ENCODE data around the gene FSD1L. TPM values are rescaled to one million over a fixed set of nuclear protein-coding genes. Genes with fewer than 3 reads are reported as not detected.

The FSD1L gene
- total and polyA plus RNA-seq, 2 of the 13 experiments (the other 11 are each of a cell fraction or from before 2014, with no cell fraction given): 4.1 to 5.1 TPM

DNA sequence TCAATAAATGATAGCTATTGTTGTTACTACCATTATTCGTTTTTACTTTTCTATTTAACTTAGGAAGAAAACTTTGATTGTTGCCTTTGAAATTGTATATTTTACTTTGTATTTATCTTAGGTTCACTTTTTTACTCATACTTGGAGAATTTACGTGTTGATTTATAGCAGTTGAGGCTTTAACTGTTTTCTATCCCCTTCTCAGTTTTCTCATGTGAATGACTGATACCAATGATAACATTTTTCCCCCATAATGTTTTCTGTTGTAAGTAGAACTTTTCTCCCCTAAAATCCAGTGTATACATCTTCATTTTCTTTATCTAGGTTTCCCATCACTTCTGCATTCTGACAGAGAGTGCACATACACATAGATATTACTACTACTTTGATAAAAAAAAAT lies 54.4 kb downstream of the FSD1L start:
- POLR2A ChIA-PET: no interaction called here
- in situ Hi-C loops (cut with HindIII; ENCODE audit: extremely low pct_ligation_motif_present, low pct_unique_long_range_greater_than_20kb): no loop called here

More for the DNA sequence above, 54.4 kb downstream of the FSD1L start:
- Histone ChIP-seq H3K4me3 (replicated peaks in 1 of 3; ENCODE audit: insufficient read depth in 1 of 3, low read depth in 2 of 3, low read length in 3 of 3) (no peak overlapping the region), H3K9ac (ENCODE audit: insufficient read depth, low read depth, low read length) (no peak overlapping the region), H3K27ac (ENCODE audit: extremely low read length, insufficient read depth, low read length) (no peak overlapping the region), H4K20me1 (ENCODE audit: insufficient read depth, low read length) (no peaks in the 10 kb centered on the region), H3K36me3 (replicated peaks in 1 of 2; ENCODE audit: control insufficient read depth in 1 of 2, insufficient read depth in 2 of 2, low read length in 2 of 2) (0 out of 5 replicates have a peak, but pooled peaks cover 0 to 2% of the 10 kb centered on the region in 2 experiments), H3K4me2 (ENCODE audit: low read depth, low read length) (no peak overlapping the region), H3K4me1 (ENCODE audit: insufficient read depth, low read length) (peaks cover 32% of the 10 kb centered on the region), H3K9me3 (ENCODE audit: low read length) (no peaks in the 10 kb centered on the region), H3K27me3 (ENCODE audit: control insufficient read depth in 1 of 2, insufficient read depth in 2 of 2, low read length in 2 of 2) (no peaks in the 10 kb centered on the region), H3K79me2 (ENCODE audit: insufficient read depth, low read length) (peaks cover 14% of the 10 kb centered on the region), H2AFZ (ENCODE audit: low read length) (no peak overlapping the region)
- CTCF ChIA-PET (ENCODE audit: low intra/inter-chr PET ratio, low total read pairs): no interaction called here
- no peak for FAIRE-seq
- TF ChIP-seq, protein P1, sequence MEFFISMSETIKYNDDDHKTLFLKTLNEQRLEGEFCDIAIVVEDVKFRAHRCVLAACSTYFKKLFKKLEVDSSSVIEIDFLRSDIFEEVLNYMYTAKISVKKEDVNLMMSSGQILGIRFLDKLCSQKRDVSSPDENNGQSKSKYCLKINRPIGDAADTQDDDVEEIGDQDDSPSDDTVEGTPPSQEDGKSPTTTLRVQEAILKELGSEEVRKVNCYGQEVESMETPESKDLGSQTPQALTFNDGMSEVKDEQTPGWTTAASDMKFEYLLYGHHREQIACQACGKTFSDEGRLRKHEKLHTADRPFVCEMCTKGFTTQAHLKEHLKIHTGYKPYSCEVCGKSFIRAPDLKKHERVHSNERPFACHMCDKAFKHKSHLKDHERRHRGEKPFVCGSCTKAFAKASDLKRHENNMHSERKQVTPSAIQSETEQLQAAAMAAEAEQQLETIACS (CRISPR knock-in tag; IDR thresholded peaks at IDR 0.05): no peak
- TF ChIP-seq ZNF484 (CRISPR knock-in tag; IDR thresholded peaks at IDR 0.05; ENCODE audit: borderline replicate concordance, low read depth) (no peak), HOXA9 (CRISPR knock-in tag; IDR thresholded peaks at IDR 0.05; ENCODE audit: borderline replicate concordance) (no peak), HMGA1 (CRISPR knock-in tag; conservative IDR thresholded peaks at IDR 0.05) (no peak), SSRP1 (CRISPR knock-in tag; IDR thresholded peaks at IDR 0.05) (no peak), TBL1XR1 (IDR thresholded peaks at IDR 0.05; ENCODE audit: borderline replicate concordance, low read length, partially characterized antibody) (no peak), GTF2F1 (IDR thresholded peaks at IDR 0.05; ENCODE audit: low read length) (no peak), ZNF256 (CRISPR knock-in tag; conservative IDR thresholded peaks at IDR 0.05) (no peak), JUND (CRISPR knock-in tag; IDR thresholded peaks at IDR 0.05) (no peak), SMARCE1 (IDR thresholded peaks at IDR 0.05; ENCODE audit: borderline replicate concordance) (no peak)
- TF ChIP-seq, protein P2, sequence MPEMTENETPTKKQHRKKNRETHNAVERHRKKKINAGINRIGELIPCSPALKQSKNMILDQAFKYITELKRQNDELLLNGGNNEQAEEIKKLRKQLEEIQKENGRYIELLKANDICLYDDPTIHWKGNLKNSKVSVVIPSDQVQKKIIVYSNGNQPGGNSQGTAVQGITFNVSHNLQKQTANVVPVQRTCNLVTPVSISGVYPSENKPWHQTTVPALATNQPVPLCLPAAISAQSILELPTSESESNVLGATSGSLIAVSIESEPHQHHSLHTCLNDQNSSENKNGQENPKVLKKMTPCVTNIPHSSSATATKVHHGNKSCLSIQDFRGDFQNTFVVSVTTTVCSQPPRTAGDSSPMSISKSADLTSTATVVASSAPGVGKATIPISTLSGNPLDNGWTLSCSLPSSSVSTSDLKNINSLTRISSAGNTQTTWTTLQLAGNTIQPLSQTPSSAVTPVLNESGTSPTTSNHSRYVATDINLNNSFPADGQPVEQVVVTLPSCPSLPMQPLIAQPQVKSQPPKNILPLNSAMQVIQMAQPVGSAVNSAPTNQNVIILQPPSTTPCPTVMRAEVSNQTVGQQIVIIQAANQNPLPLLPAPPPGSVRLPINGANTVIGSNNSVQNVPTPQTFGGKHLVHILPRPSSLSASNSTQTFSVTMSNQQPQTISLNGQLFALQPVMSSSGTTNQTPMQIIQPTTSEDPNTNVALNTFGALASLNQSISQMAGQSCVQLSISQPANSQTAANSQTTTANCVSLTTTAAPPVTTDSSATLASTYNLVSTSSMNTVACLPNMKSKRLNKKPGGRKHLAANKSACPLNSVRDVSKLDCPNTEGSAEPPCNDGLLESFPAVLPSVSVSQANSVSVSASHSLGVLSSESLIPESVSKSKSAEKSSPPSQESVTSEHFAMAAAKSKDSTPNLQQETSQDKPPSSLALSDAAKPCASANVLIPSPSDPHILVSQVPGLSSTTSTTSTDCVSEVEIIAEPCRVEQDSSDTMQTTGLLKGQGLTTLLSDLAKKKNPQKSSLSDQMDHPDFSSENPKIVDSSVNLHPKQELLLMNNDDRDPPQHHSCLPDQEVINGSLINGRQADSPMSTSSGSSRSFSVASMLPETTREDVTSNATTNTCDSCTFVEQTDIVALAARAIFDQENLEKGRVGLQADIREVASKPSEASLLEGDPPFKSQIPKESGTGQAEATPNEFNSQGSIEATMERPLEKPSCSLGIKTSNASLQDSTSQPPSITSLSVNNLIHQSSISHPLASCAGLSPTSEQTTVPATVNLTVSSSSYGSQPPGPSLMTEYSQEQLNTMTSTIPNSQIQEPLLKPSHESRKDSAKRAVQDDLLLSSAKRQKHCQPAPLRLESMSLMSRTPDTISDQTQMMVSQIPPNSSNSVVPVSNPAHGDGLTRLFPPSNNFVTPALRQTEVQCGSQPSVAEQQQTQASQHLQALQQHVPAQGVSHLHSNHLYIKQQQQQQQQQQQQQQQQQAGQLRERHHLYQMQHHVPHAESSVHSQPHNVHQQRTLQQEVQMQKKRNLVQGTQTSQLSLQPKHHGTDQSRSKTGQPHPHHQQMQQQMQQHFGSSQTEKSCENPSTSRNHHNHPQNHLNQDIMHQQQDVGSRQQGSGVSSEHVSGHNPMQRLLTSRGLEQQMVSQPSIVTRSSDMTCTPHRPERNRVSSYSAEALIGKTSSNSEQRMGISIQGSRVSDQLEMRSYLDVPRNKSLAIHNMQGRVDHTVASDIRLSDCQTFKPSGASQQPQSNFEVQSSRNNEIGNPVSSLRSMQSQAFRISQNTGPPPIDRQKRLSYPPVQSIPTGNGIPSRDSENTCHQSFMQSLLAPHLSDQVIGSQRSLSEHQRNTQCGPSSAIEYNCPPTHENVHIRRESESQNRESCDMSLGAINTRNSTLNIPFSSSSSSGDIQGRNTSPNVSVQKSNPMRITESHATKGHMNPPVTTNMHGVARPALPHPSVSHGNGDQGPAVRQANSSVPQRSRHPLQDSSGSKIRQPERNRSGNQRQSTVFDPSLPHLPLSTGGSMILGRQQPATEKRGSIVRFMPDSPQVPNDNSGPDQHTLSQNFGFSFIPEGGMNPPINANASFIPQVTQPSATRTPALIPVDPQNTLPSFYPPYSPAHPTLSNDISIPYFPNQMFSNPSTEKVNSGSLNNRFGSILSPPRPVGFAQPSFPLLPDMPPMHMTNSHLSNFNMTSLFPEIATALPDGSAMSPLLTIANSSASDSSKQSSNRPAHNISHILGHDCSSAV (CRISPR knock-in tag; IDR thresholded peaks at IDR 0.05; ENCODE audit: borderline replicate concordance): no peak
- TF ChIP-seq, protein P3, sequence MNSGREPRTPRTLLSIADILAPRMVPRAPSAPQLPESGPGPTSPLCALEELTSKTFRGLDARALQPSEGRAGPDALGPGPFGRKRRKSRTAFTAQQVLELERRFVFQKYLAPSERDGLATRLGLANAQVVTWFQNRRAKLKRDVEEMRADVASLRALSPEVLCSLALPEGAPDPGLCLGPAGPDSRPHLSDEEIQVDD (CRISPR knock-in tag; IDR thresholded peaks at IDR 0.05; ENCODE audit: borderline replicate concordance): no peak
- TF ChIP-seq, protein P4, sequence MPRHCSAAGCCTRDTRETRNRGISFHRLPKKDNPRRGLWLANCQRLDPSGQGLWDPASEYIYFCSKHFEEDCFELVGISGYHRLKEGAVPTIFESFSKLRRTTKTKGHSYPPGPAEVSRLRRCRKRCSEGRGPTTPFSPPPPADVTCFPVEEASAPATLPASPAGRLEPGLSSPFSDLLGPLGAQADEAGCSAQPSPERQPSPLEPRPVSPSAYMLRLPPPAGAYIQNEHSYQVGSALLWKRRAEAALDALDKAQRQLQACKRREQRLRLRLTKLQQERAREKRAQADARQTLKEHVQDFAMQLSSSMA (CRISPR knock-in tag; IDR thresholded peaks at IDR 0.05): no peak
- no peak for ATAC-seq
- intact Hi-C loops (cut with micrococcal nuclease; ENCODE audit: unreplicated experiment): no loop called here
- WGBS (ENCODE audit: low lambda C conversion rate): 68% methylated on average over 2 of the region's 2 CpGs
- DNase-seq (ENCODE audit: low spot score): no peak
- BruUV-seq (replicated peaks): no TSS peak

Data from HepG2 (cell line).